AG04449 (cell line): ENCODE data around the gene RPS15.
"Not testable (repeated sequence)": the region's sequence is repeated elsewhere in the genome, so short reads cannot be mapped to it uniquely, and the experiment has no call there.

ENCODE experiments used
- CTCF ChIA-PET: fragments of 350-600 bp; formaldehyde crosslinking; extraction: SDS; loops from one replicate; lab custom pipeline; 2021; ENCODE audit warnings: antibody characterized with exemption; lab: Yijun Ruan, JAX
- POLR2A ChIA-PET: fragments of 400-600, 350-600 bp; formaldehyde crosslinking; extraction: SDS; loops from one replicate; lab custom pipeline; 2020; ENCODE audit warnings: antibody characterized with exemption, inconsistent platforms; lab: Yijun Ruan, JAX
- DNase-seq: peaks from one replicate; pipeline ENCODE4 v3.0.0-alpha.2; 2010; ENCODE audit warnings: low read depth, low spot score
- H3K4me3 ChIP-seq: 2 replicates; pipeline ENCODE4 v1.5.1; 2011; ENCODE audit warnings: low read depth, mild to moderate bottlenecking, control low read depth, low read length
- CTCF ChIP-seq: IDR thresholded peaks from one replicate; pipeline ENCODE4 v1.5.1; 2011; ENCODE audit warnings: mild to moderate bottlenecking, moderate library complexity, low read length, control low read depth, inconsistent platforms; ENCODE audit not compliant: insufficient read depth; ENCODE audit errors: missing control alignments

Gene RPS15

GRCh38 chr19:1435378-1435989, 2.7 kb upstream of the RPS15 start:
- CTCF ChIA-PET = interaction anchor here (1.3 kb wide), 1 partner anchor 10 kb away, joined by 3 read pairs; no protein-coding TSS in a partner anchor
- no peak overlapping the region for H3K4me3 ChIP-seq

GRCh38 chr19:1437609-1438008, 587 bp upstream of the RPS15 start:
- ChIA-PET POLR2A (no interaction called here), CTCF (interaction anchor here (0.8 to 2.1 kb wide), 18 partner anchors 9 to 194 kb away, joined by 3 to 10 read pairs (median 4); no protein-coding TSS in a partner anchor)
- TF ChIP-seq CTCF = no peak
- H3K4me3 ChIP-seq = no peak overlapping the region
- no peak for DNase-seq

More at GRCh38 chr19:1435378-1435989, 2.7 kb upstream of the RPS15 start:
- DNase-seq = no peak
- no peak for TF ChIP-seq CTCF
- POLR2A ChIA-PET = no interaction called here

- no peak for DNase-seq
- peak overlapping the region; percentile 89 for H3K4me3 ChIP-seq
- ChIA-PET CTCF (interaction anchor here (0.6 to 1.6 kb wide), 2 partner anchors 16 to 160 kb away, joined by 3 to 4 read pairs; no protein-coding TSS in a partner anchor), POLR2A (interaction anchor here (0.7 kb wide), 1 partner anchor 22 kb away, joined by 3 read pairs; no protein-coding TSS in a partner anchor)
- no peak for TF ChIP-seq CTCF
Measured at GRCh38 chr19:1438933-1439354, 748 bp downstream of the RPS15 start.

GRCh38 chr19:1439525-1440417, 1.6 kb downstream of the RPS15 start:
- POLR2A ChIA-PET = interaction anchor here (1.6 kb wide), 1 partner anchor 13 kb away, joined by 3 read pairs; no protein-coding TSS in a partner anchor
- peak overlapping the region; percentile 89 for H3K4me3 ChIP-seq
- CTCF ChIA-PET = interaction anchor here (0.6 to 1.6 kb wide), 4 partner anchors 12 to 172 kb away, joined by 3 to 4 read pairs (median 3); no protein-coding TSS in a partner anchor
- not testable (repeated sequence) for DNase-seq

GRCh38 chr19:1440418-1440801, 2.2 kb downstream of the RPS15 start:
- TF ChIP-seq CTCF = no peak
- POLR2A ChIA-PET = interaction anchor here (1.6 kb wide), 1 partner anchor 13 kb away, joined by 3 read pairs; no protein-coding TSS in a partner anchor
- DNase-seq = no peak
- CTCF ChIA-PET = interaction anchor here (1.0 to 1.6 kb wide), 3 partner anchors 13 to 173 kb away, joined by 3 to 4 read pairs (median 3); no protein-coding TSS in a partner anchor
- no peak overlapping the region; the same call in 1 of the 2 replicates for H3K4me3 ChIP-seq

GRCh38 chr19:1441022-1441426, 2.8 kb downstream of the RPS15 start:
- no peak for TF ChIP-seq CTCF
- no peak for DNase-seq
- no peak overlapping the region for H3K4me3 ChIP-seq
- ChIA-PET POLR2A (interaction anchor here (1.6 kb wide), 1 partner anchor 12 kb away, joined by 3 read pairs; no protein-coding TSS in a partner anchor), CTCF (interaction anchor here (1.0 to 1.3 kb wide), 3 partner anchors 13 to 173 kb away, joined by 3 read pairs; no protein-coding TSS in a partner anchor)
